ENCODE data around the gene KCNIP3. TPM values are rescaled to one million over a fixed set of nuclear protein-coding genes. Genes with fewer than 3 reads are reported as not detected.

KCNIP3 gene
- total and polyA plus RNA-seq, 4 experiments from 2014 or later, result not detected

GRCh38 chr2:95349568-95350322 lies 52.6 kb downstream of the KCNIP3 start:
- H3K4me3 ChIP-seq (ENCODE audit: low read length in 2 of 2), result no peak overlapping the region
- no peak overlapping the region for H3K27ac Mint-ChIP-seq
- H3K27ac ChIP-seq (ENCODE audit: low read depth, low read length), result no peak overlapping the region
- H3K36me3 ChIP-seq (ENCODE audit: insufficient read depth, low read length), result no peaks in the 10 kb centered on the region
- no peaks in the 10 kb centered on the region for H3K9me3 ChIP-seq (ENCODE audit: control insufficient read depth in 1 of 2, low read length in 2 of 2)
- ChIA-PET CTCF (ENCODE audit: partially characterized antibody) (no interaction called here), POLR2A (ENCODE audit: partially characterized antibody) (no interaction called here)
- H3K27me3 ChIP-seq (ENCODE audit: insufficient read depth, low read length), result no peaks in the 10 kb centered on the region
- DNase-seq, result no peak
- no peak overlapping the region for H3K4me3 Mint-ChIP-seq
- H3K27me3 Mint-ChIP-seq, result peaks cover 6 to 15% of the 10 kb centered on the region in 2 donors
- H3K36me3 Mint-ChIP-seq, result no peaks in the 10 kb centered on the region
- H3K4me1 ChIP-seq (ENCODE audit: insufficient read depth, low read length), result peaks cover 9% of the 10 kb centered on the region
- H3K4me1 Mint-ChIP-seq, result peaks cover 0 to 11% (median 3%) of the 10 kb centered on the region in 4 donors
- no peaks in the 10 kb centered on the region for H3K9me3 Mint-ChIP-seq
- intact Hi-C loops (cut with micrococcal nuclease), result no loop called here

DNA sequence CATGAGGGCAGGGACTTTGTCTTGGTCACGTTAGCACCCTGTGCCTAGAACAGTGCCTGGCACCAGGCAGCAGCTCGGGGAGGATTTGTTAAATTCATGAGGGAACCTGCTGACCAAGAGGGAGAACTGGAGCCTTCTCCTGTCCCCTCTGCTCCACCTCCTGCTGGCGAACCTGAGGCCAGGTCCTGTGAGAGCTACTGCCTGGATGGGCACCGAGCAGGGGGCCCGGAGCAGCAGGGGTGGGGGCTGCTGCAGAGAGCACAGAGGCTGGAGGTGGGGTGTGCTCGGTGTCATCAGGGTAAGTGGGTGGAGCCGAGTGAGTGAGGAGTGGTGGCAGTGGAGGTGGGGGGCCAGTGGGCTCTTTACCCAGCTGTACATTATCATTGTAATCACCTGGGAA lies 53.2 kb downstream of the KCNIP3 start:
- Mint-ChIP-seq H3K27ac (no peak overlapping the region), H3K9me3 (no peaks in the 10 kb centered on the region), H3K27me3 (peaks cover 3 to 11% of the 10 kb centered on the region in 2 donors), H3K4me3 (no peak overlapping the region), H3K36me3 (no peaks in the 10 kb centered on the region), H3K4me1 (peaks cover 0 to 5% (median 3%) of the 10 kb centered on the region in 4 donors)
- peaks cover 3% of the 10 kb centered on the region for H3K4me1 ChIP-seq (ENCODE audit: insufficient read depth, low read length)
- H3K9me3 ChIP-seq (ENCODE audit: control insufficient read depth in 1 of 2, low read length in 2 of 2), result no peaks in the 10 kb centered on the region
- CTCF ChIA-PET (ENCODE audit: partially characterized antibody), result no interaction called here
- POLR2A ChIA-PET (ENCODE audit: partially characterized antibody), result no interaction called here
- no peak for DNase-seq
- no peaks in the 10 kb centered on the region for H3K27me3 ChIP-seq (ENCODE audit: insufficient read depth, low read length)
- H3K27ac ChIP-seq (ENCODE audit: low read depth, low read length), result no peak overlapping the region
- H3K4me3 ChIP-seq (ENCODE audit: low read length in 2 of 2), result no peak overlapping the region
- intact Hi-C loops (cut with micrococcal nuclease), result no loop called here
- no peaks in the 10 kb centered on the region for H3K36me3 ChIP-seq (ENCODE audit: insufficient read depth, low read length)

DNA sequence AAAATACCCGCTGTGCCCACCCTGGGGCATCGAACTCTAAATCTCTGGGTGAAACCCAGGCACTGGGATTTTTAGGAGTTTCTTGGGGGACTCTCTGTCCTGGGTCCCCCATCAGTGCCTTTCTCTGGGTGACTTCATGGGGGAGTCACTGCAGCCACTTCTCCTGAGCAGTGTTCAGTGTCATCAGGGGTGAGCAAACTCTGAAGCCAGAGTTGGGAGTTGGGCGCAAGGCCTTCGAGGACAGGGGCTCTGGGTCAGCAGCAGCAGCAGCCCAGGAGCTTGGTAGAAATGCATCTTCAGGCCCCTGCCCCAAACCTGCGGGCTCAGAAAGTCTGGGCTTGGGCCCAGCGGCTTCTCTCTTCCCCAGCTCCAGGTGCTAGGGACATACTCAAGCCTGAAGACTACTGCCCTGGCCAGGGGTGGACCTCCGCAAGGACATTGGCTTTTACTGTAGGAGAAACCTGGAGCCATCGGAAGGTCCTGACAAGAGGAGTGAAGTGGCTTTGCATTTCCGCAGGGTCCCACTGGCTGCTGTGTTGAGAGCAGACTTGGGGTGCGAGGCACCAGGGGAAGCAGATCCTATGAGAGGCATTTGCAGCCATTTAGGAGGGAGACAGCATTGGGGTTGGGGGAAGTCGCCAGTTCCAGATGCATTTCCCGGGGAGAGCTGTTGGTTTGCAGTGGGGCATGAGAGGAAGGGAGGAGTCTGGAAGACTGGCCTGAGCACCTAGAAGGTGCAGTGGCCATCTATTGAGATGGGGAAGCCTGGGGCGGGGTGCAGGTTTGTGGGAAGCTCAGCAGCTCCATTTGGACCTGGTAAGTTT lies 53.8 kb downstream of the KCNIP3 start:
- intact Hi-C loops (cut with micrococcal nuclease), result no loop called here
- no peaks in the 10 kb centered on the region for H3K36me3 Mint-ChIP-seq
- peaks cover 0 to under 1% (median under 1%) of the 10 kb centered on the region in 4 donors for H3K4me1 Mint-ChIP-seq
- H3K9me3 Mint-ChIP-seq, result no peaks in the 10 kb centered on the region
- H3K36me3 ChIP-seq (ENCODE audit: insufficient read depth, low read length), result no peaks in the 10 kb centered on the region
- CTCF ChIA-PET (ENCODE audit: partially characterized antibody), result no interaction called here
- POLR2A ChIA-PET (ENCODE audit: partially characterized antibody), result no interaction called here
- H3K27ac ChIP-seq (ENCODE audit: low read depth, low read length), result no peak overlapping the region
- no peak overlapping the region for H3K4me3 Mint-ChIP-seq
- no peaks in the 10 kb centered on the region for H3K4me1 ChIP-seq (ENCODE audit: insufficient read depth, low read length)
- DNase-seq, result no peak
- no peak overlapping the region for H3K4me3 ChIP-seq (ENCODE audit: low read length in 2 of 2)
- no peak overlapping the region for H3K27ac Mint-ChIP-seq
- H3K27me3 Mint-ChIP-seq, result peaks cover 0 to 7% of the 10 kb centered on the region in 2 donors
- H3K27me3 ChIP-seq (ENCODE audit: insufficient read depth, low read length), result no peaks in the 10 kb centered on the region
- no peaks in the 10 kb centered on the region for H3K9me3 ChIP-seq (ENCODE audit: control insufficient read depth in 1 of 2, low read length in 2 of 2)

DNA sequence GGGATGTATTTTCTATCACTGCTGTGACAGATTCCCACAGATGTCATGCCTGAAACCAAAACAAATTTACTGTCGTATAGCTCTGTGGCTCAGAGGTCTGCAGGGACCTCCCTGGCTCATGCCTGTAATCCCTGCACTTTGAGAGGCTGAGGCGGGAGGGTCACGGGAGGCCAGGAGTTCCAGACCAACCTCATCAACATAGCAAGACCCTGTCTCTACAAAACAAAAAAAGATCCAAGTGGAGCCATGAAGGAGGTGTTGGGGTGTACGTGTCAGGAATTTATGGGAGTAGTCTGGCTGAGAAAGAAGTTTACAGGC lies 54.4 kb downstream of the KCNIP3 start:
- H3K27ac Mint-ChIP-seq, result no peak overlapping the region

GRCh38 chr2:95352310-95353054 lies 55.3 kb downstream of the KCNIP3 start:
- intact Hi-C loops (cut with micrococcal nuclease), result no loop called here
- ChIA-PET POLR2A (ENCODE audit: partially characterized antibody) (no interaction called here), CTCF (ENCODE audit: partially characterized antibody) (no interaction called here)
- Histone ChIP-seq H3K4me1 (ENCODE audit: insufficient read depth, low read length) (no peaks in the 10 kb centered on the region), H3K36me3 (ENCODE audit: insufficient read depth, low read length) (no peaks in the 10 kb centered on the region), H3K27me3 (ENCODE audit: insufficient read depth, low read length) (no peaks in the 10 kb centered on the region), H3K4me3 (ENCODE audit: low read length in 2 of 2) (no peak overlapping the region), H3K27ac (ENCODE audit: low read depth, low read length) (no peak overlapping the region), H3K9me3 (ENCODE audit: control insufficient read depth in 1 of 2, low read length in 2 of 2) (no peaks in the 10 kb centered on the region)
- peaks cover 0 to 7% of the 10 kb centered on the region in 2 donors for H3K27me3 Mint-ChIP-seq
- no peak overlapping the region for H3K27ac Mint-ChIP-seq
- no peak overlapping the region for H3K4me3 Mint-ChIP-seq
- H3K4me1 Mint-ChIP-seq, result no peaks in the 10 kb centered on the region
- no peaks in the 10 kb centered on the region for H3K36me3 Mint-ChIP-seq
- H3K9me3 Mint-ChIP-seq, result no peaks in the 10 kb centered on the region
- DNase-seq, result no peak

More for the DNA sequence above, 54.4 kb downstream of the KCNIP3 start:
- Histone ChIP-seq H3K27ac (ENCODE audit: low read depth, low read length) (no peak overlapping the region), H3K4me1 (ENCODE audit: insufficient read depth, low read length) (no peaks in the 10 kb centered on the region), H3K4me3 (ENCODE audit: low read length in 2 of 2) (no peak overlapping the region), H3K36me3 (ENCODE audit: insufficient read depth, low read length) (no peaks in the 10 kb centered on the region), H3K27me3 (ENCODE audit: insufficient read depth, low read length) (no peaks in the 10 kb centered on the region), H3K9me3 (ENCODE audit: control insufficient read depth in 1 of 2, low read length in 2 of 2) (no peaks in the 10 kb centered on the region)
- no peaks in the 10 kb centered on the region for H3K9me3 Mint-ChIP-seq
- ChIA-PET CTCF (ENCODE audit: partially characterized antibody) (no interaction called here), POLR2A (ENCODE audit: partially characterized antibody) (no interaction called here)
- no peak overlapping the region for H3K4me3 Mint-ChIP-seq
- no peaks in the 10 kb centered on the region for H3K4me1 Mint-ChIP-seq
- intact Hi-C loops (cut with micrococcal nuclease), result no loop called here
- no peak for DNase-seq
- peaks cover 0 to 7% of the 10 kb centered on the region in 2 donors for H3K27me3 Mint-ChIP-seq
- H3K36me3 Mint-ChIP-seq, result no peaks in the 10 kb centered on the region

DNA sequence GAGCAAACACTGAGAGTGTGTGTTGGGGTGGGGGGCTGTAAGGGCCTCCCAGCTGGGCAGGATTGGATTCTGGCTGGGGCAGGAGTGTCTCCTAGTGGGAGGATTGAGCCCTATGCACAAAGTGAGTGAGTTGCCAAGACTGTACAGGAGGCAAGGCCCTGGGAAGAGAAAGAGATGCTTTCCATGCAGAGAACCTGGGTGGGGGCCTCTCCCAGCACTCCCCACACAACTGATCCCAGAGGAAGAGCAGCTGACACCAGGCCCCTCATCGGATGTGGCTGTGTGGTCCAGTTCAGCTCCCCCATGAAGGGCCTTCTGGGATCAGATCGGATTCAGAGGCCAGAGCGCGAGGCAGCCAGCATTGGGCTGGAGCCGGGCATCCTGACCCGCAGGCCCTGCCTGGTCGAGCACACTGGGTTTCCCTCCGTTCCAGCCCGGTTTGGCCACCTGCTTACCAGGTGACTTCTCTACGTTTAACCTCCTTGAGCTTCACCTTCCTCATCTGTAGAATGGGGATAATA lies 56.0 kb downstream of the KCNIP3 start:
- H3K36me3 ChIP-seq (ENCODE audit: insufficient read depth, low read length), result no peaks in the 10 kb centered on the region
- Mint-ChIP-seq H3K4me1 (no peaks in the 10 kb centered on the region), H3K36me3 (no peaks in the 10 kb centered on the region), H3K4me3 (no peak overlapping the region), H3K27ac (no peak overlapping the region), H3K9me3 (no peaks in the 10 kb centered on the region), H3K27me3 (peaks cover 0 to 6% of the 10 kb centered on the region in 2 donors)
- POLR2A ChIA-PET (ENCODE audit: partially characterized antibody), result no interaction called here
- H3K4me3 ChIP-seq (ENCODE audit: low read length in 2 of 2), result no peak overlapping the region
- H3K9me3 ChIP-seq (ENCODE audit: control insufficient read depth in 1 of 2, low read length in 2 of 2), result no peaks in the 10 kb centered on the region
- H3K27ac ChIP-seq (ENCODE audit: low read depth, low read length), result no peak overlapping the region
- no peak for DNase-seq
- H3K4me1 ChIP-seq (ENCODE audit: insufficient read depth, low read length), result no peaks in the 10 kb centered on the region
- no peaks in the 10 kb centered on the region for H3K27me3 ChIP-seq (ENCODE audit: insufficient read depth, low read length)
- intact Hi-C loops (cut with micrococcal nuclease), result no loop called here
- CTCF ChIA-PET (ENCODE audit: partially characterized antibody), result no interaction called here

Data from CD4-positive, alpha-beta memory T cell (primary cell).